DOHH2 (cell line): ENCODE data around the gene AUH.

ENCODE experiments used
- H3F3A ChIP-seq: fragments of 200-600 bp; sonication (generic), shearing (Covaris generic); 2 replicates; pipeline ENCODE4 v1.6.0; 2016; ENCODE audit warnings: antibody characterized with exemption, mild to moderate bottlenecking; ENCODE audit not compliant: control insufficient read depth, insufficient read depth
- H3K27ac ChIP-seq: fragments of 200-600 bp; sonication (generic); 2 replicates; pipeline ENCODE4 v1.5.1; 2014; ENCODE audit warnings: low read depth, mild to moderate bottlenecking, low read length, moderate library complexity
- H3K27me3 ChIP-seq: fragments of 200-600 bp; sonication (generic); 2 replicates; pipeline ENCODE4 v1.6.1; 2014; ENCODE audit warnings: mild to moderate bottlenecking, low read length, mixed read lengths; ENCODE audit not compliant: control insufficient read depth
- H3K36me3 ChIP-seq: fragments of 200-600 bp; sonication (generic); 2 replicates; pipeline ENCODE4 v1.6.1; 2014; ENCODE audit warnings: mild to moderate bottlenecking, low read length, moderate library complexity, mixed read lengths; ENCODE audit not compliant: control insufficient read depth
- H3K4me1 ChIP-seq: fragments of 200-600 bp; sonication (generic); 2 replicates; pipeline ENCODE4 v1.6.1; 2014; ENCODE audit warnings: mild to moderate bottlenecking, low read length, mixed read lengths; ENCODE audit not compliant: control insufficient read depth
- H3K4me2 ChIP-seq: fragments of 200-600 bp; sonication (generic); 2 replicates; pipeline ENCODE4 v1.6.0; 2014; ENCODE audit warnings: mild to moderate bottlenecking, low read length, moderate library complexity
- H3K4me3 ChIP-seq: fragments of 200-600 bp; sonication (generic); 2 replicates; pipeline ENCODE4 v1.5.1; 2014; ENCODE audit warnings: mild to moderate bottlenecking, low read length, mixed read lengths
- H3K79me2 ChIP-seq: fragments of 200-600 bp; sonication (generic); 2 replicates; pipeline ENCODE4 v1.6.1; 2014; ENCODE audit warnings: mild to moderate bottlenecking, low read length, mixed read lengths; ENCODE audit not compliant: control insufficient read depth
- H3K9me2 ChIP-seq: fragments of 200-600 bp; sonication (generic); replicated peaks from 2 replicates; pipeline ENCODE4 v1.6.1; 2014; ENCODE audit warnings: mild to moderate bottlenecking, low read length, mixed read lengths; ENCODE audit not compliant: control insufficient read depth
- H3K9me3 ChIP-seq: fragments of 200-600 bp; sonication (generic); 2 replicates; pipeline ENCODE4 v1.6.1; 2014; ENCODE audit warnings: antibody characterized with exemption, low read length, mixed read lengths; ENCODE audit not compliant: control insufficient read depth, insufficient read depth
- H4K20me1 ChIP-seq: fragments of 200-600 bp; sonication (generic); 2 replicates; pipeline ENCODE4 v1.6.0; 2014; ENCODE audit warnings: low read depth, mild to moderate bottlenecking, antibody characterized with exemption, low read length, moderate library complexity; ENCODE audit not compliant: control insufficient read depth, insufficient read depth
- EZH2phosphoT487 ChIP-seq: fragments of 200-600 bp; sonication (generic); IDR thresholded peaks from 2 replicates; pipeline ENCODE4 v1.6.1; 2017; ENCODE audit warnings: borderline replicate concordance, mild to moderate bottlenecking, antibody characterized with exemption, low read length, moderate library complexity, mixed read lengths
- TF ChIP-seq, protein P1 (sequence below): fragments of 200-600 bp; sonication (generic); IDR thresholded peaks from one replicate; pipeline ENCODE4 v1.5.1; 2014; ENCODE audit warnings: antibody characterized with exemption, mild to moderate bottlenecking, low read depth, low read length; ENCODE audit not compliant: poor library complexity, severe bottlenecking

Gene AUH

DNA sequence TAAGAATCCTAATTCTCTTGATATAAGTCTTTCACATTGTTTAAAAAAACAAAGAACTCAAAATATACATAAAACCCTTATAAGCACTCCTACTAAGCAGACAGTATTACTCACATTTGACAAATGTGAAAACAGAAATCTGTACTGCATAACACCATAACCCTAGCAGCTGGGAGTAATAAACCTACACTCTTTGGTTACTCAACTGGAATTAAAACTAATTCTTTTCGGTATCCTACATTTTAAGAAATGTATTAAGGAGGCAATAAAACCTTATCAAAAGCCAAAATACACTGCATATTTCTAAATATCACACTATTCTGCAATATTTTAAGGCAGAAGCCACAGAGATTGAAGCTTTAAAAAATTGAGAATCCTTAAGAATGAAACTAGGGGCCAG, 6.8 kb downstream of the AUH start:
- Histone ChIP-seq H3K36me3 (peaks cover 35% of the 10 kb centered on the region), H3K79me2 (peaks cover 33% of the 10 kb centered on the region), H3K27me3 (no peaks in the 10 kb centered on the region), H3K9me2 (no peaks in the 10 kb centered on the region), H4K20me1 (0 out of 2 replicates have a peak, but pooled peaks cover 1% of the 10 kb centered on the region), H3K4me2 (no peak overlapping the region), H3F3A (no peaks in the 10 kb centered on the region), H3K4me1 (peaks cover 5% of the 10 kb centered on the region), H3K27ac (no peak overlapping the region), H3K9me3 (no peaks in the 10 kb centered on the region), H3K4me3 (no peak overlapping the region)
- TF ChIP-seq EZH2phosphoT487 = no peak
- TF ChIP-seq, protein P1, sequence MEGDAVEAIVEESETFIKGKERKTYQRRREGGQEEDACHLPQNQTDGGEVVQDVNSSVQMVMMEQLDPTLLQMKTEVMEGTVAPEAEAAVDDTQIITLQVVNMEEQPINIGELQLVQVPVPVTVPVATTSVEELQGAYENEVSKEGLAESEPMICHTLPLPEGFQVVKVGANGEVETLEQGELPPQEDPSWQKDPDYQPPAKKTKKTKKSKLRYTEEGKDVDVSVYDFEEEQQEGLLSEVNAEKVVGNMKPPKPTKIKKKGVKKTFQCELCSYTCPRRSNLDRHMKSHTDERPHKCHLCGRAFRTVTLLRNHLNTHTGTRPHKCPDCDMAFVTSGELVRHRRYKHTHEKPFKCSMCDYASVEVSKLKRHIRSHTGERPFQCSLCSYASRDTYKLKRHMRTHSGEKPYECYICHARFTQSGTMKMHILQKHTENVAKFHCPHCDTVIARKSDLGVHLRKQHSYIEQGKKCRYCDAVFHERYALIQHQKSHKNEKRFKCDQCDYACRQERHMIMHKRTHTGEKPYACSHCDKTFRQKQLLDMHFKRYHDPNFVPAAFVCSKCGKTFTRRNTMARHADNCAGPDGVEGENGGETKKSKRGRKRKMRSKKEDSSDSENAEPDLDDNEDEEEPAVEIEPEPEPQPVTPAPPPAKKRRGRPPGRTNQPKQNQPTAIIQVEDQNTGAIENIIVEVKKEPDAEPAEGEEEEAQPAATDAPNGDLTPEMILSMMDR = no peak

DNA sequence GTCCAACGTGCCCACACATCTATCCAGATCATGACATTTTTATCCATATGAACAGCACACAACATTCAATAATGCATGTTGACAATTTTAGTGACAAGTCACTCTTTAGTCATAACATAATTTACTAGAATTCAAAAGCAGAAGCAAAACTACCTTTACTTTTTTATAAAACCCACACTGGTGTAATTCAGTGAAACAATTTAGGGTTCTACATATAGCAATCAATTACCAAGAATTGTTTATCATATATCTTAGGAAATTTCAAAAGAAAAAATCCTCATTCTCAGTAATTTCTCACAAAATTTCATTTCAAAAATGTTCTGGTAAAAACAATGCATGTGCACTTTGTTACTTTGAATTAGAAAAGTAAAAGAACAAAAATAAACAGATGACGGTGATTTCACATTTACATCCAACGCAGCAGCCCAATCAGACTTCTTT, 12.6 kb downstream of the AUH start:
- Histone ChIP-seq H3K9me3 (no peaks in the 10 kb centered on the region), H3K79me2 (no peaks in the 10 kb centered on the region), H3K27me3 (no peaks in the 10 kb centered on the region), H3K4me2 (no peak overlapping the region), H3F3A (no peaks in the 10 kb centered on the region), H4K20me1 (0 out of 2 replicates have a peak, but pooled peaks cover 5% of the 10 kb centered on the region), H3K4me1 (no peaks in the 10 kb centered on the region), H3K27ac (no peak overlapping the region), H3K9me2 (no peaks in the 10 kb centered on the region), H3K36me3 (peaks cover 13% of the 10 kb centered on the region), H3K4me3 (no peak overlapping the region)
- no peak for TF ChIP-seq EZH2phosphoT487
- TF ChIP-seq, protein P1 = no peak

DNA sequence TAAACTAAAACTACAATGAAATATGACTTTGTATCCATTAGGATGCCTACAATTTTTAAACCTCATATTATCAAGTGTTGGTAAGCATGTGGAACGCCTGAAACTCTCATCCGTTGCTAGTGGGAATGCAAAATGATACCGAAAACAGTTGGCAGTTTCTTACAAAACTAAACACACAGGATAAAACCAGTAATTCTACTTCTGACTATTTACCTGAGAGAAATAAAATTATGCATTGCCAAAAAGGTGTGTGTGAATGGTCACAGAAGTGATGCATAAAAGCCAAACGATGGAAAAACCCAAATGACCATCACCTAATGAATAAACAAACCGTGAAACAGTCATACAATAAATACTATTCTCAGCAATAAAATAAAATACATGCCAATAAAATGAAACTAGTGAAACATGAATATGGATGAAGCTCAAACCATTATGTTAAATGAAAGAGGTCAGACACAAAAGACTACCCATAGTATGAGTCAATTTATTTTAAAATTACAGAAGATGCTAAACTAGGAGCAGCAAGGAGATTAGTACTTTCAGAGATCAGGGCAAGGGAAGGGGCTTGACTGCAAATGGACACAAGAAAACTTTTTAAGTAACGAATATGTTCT, 13.4 kb downstream of the AUH start:
- Histone ChIP-seq H3K79me2 (no peaks in the 10 kb centered on the region), H3K36me3 (peaks cover 17% of the 10 kb centered on the region), H3K9me2 (no peaks in the 10 kb centered on the region), H3K4me1 (no peaks in the 10 kb centered on the region), H3K9me3 (no peaks in the 10 kb centered on the region), H3K4me2 (no peak overlapping the region), H3K27ac (no peak overlapping the region), H3K4me3 (no peak overlapping the region), H3F3A (no peaks in the 10 kb centered on the region), H4K20me1 (0 out of 2 replicates have a peak, but pooled peaks cover 5% of the 10 kb centered on the region), H3K27me3 (no peaks in the 10 kb centered on the region)
- no peak for TF ChIP-seq EZH2phosphoT487
- TF ChIP-seq, protein P1 = no peak
